CD4-positive, alpha-beta T cell treated with Interferon gamma for 1 hour (primary cell): Measurements from ENCODE around the gene RNF223.
"Not testable (repeated sequence)": the region's sequence is repeated elsewhere in the genome, so short reads cannot be mapped to it uniquely, and the experiment has no call there.

Experiments used
- DNase-seq: peaks from one replicate; pipeline ENCODE4 v3.0.0-alpha.2; 2020

The RNF223 gene

GRCh38 chr1:1041873-1042272 lies 32.2 kb downstream of the RNF223 start:
- DNase-seq: no peak

- no peak for DNase-seq
Observed at GRCh38 chr1:1041092-1041523, 33.0 kb downstream of the RNF223 start.

- peak; percentile 82 for DNase-seq
Observed at GRCh38 chr1:1040004-1040991, 33.8 kb downstream of the RNF223 start.

- no peak for DNase-seq
Observed at GRCh38 chr1:1039145-1039910, 34.8 kb downstream of the RNF223 start.

- DNase-seq: no peak
Observed at GRCh38 chr1:1038694-1039093, 35.4 kb downstream of the RNF223 start.

GRCh38 chr1:1037366-1038327 lies 36.5 kb downstream of the RNF223 start:
- DNase-seq: no peak

GRCh38 chr1:1035291-1035943 lies 38.7 kb downstream of the RNF223 start:
- no peak for DNase-seq

GRCh38 chr1:1034439-1034781 lies 39.7 kb downstream of the RNF223 start:
- DNase-seq: no peak

GRCh38 chr1:1033731-1034438 lies 40.2 kb downstream of the RNF223 start:
- no peak for DNase-seq

- DNase-seq: peak; percentile 92
Observed at GRCh38 chr1:1033009-1033587, 41.0 kb downstream of the RNF223 start.

- DNase-seq: no peak
Observed at GRCh38 chr1:1032424-1032823, 41.7 kb downstream of the RNF223 start.

- DNase-seq: no peak
Observed at GRCh38 chr1:1031659-1032235, 42.4 kb downstream of the RNF223 start.

GRCh38 chr1:1030867-1031658 lies 43.0 kb downstream of the RNF223 start:
- DNase-seq: not testable (repeated sequence)

GRCh38 chr1:1027791-1028190 lies 46.3 kb downstream of the RNF223 start:
- DNase-seq: no peak

- no peak for DNase-seq
Observed at GRCh38 chr1:1026599-1027413, 47.3 kb downstream of the RNF223 start.

- no peak for DNase-seq
Observed at GRCh38 chr1:1025730-1026129, 48.4 kb downstream of the RNF223 start.

GRCh38 chr1:1024771-1025699 lies 49.1 kb downstream of the RNF223 start:
- no peak for DNase-seq
